Effector CD4-positive, alpha-beta T cell (primary cell): Measurements from ENCODE around the gene HS3ST5.
"Not testable (repeated sequence)": the region's sequence is repeated elsewhere in the genome, so short reads cannot be mapped to it uniquely, and the experiment has no call there.

ENCODE experiments used
- DNase-seq: peaks from one replicate; pipeline ENCODE4 v3.0.0-alpha.2; 2020

HS3ST5 gene

GRCh38 chr6:114272582-114272981 lies 70.2 kb downstream of the HS3ST5 start:
- no peak for DNase-seq

DNA sequence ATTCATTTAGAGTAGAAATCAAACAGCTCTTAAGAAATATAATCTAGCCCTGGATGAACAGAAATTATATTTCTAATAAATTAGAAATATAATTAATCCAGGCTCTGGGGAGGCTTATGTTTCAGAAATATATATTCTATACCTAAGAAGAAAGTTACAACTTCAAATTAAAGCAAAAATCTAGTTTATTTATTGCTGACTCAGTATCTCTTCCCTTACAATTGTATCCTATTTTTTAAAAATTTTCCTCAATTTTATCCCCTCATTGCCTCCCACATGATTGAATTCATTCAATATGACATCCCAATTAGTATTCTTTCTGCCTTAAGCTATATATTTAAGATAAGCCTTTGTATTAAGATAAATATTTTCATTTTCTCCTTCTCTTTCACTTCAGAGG lies 71.4 kb downstream of the HS3ST5 start:
- DNase-seq = no peak

DNA sequence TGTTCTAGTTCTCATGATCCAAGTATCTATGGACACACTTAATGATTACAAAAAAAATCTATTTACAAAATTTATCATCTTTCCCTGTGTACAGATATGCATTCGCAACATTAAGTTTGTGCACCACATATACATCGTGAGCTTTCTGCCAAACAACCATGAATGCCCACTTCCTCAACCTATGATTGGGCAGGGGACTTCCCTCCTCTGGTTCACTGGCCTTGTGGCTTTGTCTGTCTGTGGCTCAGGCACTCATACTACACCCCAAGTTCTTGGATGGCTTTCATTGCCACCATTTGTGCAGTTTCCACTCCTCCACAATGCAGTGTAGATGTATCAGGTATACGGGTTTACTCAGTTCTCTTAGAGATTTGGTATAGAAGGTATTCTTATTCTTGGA lies 74.9 kb downstream of the HS3ST5 start:
- no peak for DNase-seq

DNA sequence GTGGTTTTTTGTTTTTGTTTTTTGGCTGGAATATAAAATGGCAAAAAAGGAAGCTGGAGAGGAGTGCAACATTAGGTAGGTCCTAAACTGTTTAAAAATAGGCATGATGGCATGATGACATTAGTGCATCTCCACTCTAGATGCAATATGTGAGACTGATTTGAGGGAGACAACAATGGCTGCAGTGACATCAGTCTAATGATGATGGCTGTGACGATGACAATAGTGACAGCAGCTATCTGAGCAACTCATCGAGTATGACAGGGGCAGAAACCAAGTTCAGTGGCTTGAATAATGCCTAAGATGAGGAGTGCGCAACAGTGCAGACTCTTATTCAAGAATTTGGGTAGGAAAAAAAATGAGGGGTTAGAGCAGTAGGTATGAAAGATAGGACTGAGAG lies 82.0 kb downstream of the HS3ST5 start:
- no peak for DNase-seq

- DNase-seq = no peak
These were observed 84.4 kb downstream of the HS3ST5 start for GRCh38 chr6:114258376-114258775.

DNA sequence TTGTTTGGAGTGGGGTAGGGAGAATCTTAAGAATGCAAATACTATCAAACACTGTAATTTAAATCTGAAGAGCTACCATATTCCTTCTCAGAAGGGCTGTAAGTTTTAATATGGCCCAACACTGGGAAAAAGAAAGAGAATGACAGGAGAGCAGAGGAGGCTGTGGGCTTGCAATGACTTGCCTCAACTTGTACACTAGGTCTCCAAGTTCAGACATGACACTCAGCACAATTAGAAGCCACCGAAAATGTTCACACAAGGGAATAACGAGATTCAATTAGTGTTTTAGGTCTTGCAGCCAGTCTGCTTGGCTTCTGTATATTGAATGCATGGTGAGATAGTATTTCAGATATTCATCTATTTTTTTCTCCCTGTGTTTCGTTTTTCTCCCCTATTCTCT lies 89.4 kb downstream of the HS3ST5 start:
- DNase-seq = no peak

GRCh38 chr6:114249522-114249921 lies 93.3 kb downstream of the HS3ST5 start:
- DNase-seq = no peak

DNA sequence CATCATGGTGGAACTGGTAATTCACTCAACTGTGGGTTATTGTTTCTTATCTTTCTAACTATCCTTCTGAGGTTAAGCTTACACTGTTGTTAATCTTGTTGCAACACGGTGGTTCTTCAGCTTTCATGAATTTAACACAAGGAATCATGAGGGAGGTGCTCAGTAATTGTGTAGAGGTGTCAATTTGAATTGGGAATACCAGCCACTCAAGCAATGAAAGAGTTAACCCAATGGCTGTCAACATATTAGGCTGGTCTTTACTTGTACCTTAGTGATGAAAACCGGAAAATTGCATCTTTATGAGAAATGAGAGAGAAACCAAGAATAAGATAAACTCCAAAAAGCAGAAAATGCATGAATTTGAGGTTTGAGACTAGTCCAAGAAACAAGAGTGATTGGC lies 95.7 kb downstream of the HS3ST5 start:
- no peak for DNase-seq

DNA sequence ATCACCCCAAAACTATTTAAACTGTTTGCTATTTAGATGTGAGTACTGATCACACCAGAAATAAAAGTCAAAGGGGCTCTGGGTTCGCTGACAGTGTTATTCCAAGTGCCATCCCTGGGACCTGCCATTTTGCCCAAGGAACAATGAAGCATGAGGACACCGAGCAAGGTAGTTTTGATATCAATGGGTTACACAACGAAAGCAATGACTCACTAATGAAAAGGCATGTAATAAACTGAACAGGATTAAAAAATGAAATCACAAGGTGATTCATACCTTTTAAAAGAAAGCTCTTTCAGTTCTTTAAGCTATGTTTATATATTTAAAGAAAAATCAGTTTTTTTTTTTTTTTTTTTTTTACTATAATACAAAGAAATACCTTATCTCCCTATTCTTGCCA lies 102.0 kb downstream of the HS3ST5 start:
- no peak for DNase-seq

GRCh38 chr6:114228675-114229074 lies 114.1 kb downstream of the HS3ST5 start:
- no peak for DNase-seq

DNA sequence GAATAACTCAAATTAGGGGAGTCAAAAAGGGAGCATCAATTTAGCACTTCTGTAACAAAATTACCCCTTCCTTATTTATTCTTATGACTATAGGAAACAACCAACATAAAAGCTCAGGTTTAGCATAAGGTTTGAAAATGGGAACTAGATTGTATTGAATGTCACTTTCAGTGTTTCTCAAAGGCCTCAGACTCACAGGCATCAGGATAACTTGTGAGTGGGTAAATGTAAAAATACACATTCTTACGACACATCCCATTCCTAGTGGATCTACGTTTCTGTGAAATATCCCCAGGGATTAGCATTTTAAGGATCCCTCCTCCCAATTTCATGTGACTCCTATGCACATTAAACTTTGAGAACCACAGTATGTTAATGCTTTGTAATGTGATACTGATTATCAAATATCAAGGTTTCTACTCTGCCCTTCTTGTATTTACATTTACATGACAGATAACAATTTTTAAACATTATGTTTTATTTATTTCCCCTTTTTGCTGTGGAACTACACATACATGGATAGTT lies 114.8 kb downstream of the HS3ST5 start:
- DNase-seq = no peak

GRCh38 chr6:114220241-114220640 lies 122.6 kb downstream of the HS3ST5 start:
- DNase-seq = no peak

- DNase-seq = no peak
These were observed 124.1 kb downstream of the HS3ST5 start for GRCh38 chr6:114218437-114219340.

GRCh38 chr6:114217996-114218395 lies 124.8 kb downstream of the HS3ST5 start:
- DNase-seq = not testable (repeated sequence)

GRCh38 chr6:114216789-114217467 lies 125.9 kb downstream of the HS3ST5 start:
- no peak for DNase-seq

- DNase-seq = no peak
These were observed 132.4 kb downstream of the HS3ST5 start for GRCh38 chr6:114210467-114210866.

GRCh38 chr6:114203460-114203859 lies 139.4 kb downstream of the HS3ST5 start:
- no peak for DNase-seq

DNA sequence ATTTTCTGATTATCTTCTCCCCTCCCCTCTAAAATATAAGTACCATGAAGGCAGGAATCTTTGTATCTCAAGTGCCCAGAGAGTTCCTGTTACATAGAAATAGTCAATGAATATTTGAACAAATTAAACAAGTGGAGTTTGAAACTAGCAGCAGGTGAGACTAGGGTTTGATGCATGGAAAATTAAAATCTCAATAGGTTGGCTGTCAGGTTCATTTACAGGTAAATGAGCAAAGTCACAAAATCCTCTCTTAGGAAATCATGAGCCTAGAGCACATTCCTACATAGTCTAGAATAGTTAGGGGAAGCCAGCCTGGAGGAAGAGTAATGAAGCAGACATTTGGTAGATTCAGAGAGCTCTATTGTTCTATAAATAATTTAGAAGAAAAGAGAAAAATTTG lies 140.4 kb downstream of the HS3ST5 start:
- DNase-seq = no peak

GRCh38 chr6:114200891-114201290 lies 141.9 kb downstream of the HS3ST5 start:
- no peak for DNase-seq

GRCh38 chr6:114195631-114196403 lies 147.0 kb downstream of the HS3ST5 start:
- no peak for DNase-seq

GRCh38 chr6:114195027-114195365 lies 147.8 kb downstream of the HS3ST5 start:
- no peak for DNase-seq

DNA sequence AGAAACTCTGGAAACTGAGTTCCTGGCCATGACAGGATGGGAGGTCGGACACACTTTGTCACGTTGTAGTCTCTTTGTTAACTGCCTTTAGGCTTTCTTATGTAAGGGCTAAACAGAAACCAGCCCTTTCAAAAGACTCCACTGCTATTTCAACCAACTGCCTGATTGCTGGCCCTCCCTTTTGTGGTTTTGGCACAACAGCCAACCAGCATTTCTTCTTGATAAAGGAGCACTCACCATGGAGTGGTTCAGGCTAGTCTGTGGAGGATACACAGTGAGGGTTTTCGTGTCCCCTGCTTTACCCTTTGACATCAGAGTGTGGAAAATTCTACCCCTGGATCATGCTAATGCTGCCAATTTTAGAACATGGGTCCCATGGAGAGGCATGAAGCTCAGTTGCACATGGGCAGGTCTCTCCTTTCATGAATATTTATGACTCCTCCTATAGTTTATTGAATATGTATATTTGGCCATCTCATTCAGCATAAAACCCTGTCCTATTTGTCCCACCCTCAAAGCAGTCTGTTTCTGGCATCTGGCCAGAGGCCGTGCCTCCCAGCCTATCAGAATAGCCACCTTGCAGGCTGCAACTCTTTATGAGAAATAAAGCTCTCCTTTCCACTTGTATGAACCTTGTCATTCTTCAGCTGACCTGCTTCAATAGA lies 148.3 kb downstream of the HS3ST5 start:
- DNase-seq = no peak

DNA sequence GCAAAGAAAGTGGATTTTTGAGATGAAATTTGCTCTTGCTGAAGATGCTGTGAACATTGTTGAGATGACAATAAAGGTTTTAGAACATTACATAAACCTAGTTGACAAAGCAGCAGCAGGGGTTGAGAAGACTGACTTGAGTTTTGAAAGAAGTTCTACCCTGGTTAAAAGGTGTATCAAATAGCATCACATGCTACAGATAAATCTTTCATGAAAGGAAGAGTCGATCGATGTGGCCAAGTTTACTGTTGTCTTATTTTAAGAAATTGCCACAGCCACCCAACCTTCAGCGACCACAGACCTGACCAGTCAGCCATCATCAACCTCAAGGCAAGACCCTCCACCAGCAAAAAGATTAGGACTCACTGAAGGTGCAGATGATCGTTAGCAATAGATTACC lies 155.3 kb downstream of the HS3ST5 start:
- no peak for DNase-seq
